Adipocyte (in vitro differentiated cells): ENCODE measurements around the gene ADORA1.

Source experiments
- DNase-seq: peaks from one replicate; pipeline ENCODE4 v3.0.0-alpha.2; 2015; ENCODE audit warnings: low read depth
- H3K27me3 ChIP-seq: replicated peaks from 2 replicates; pipeline ENCODE4 v1.7.0; 2013; ENCODE audit warnings: mild to moderate bottlenecking, low read length, moderate library complexity; ENCODE audit not compliant: control insufficient read depth, insufficient read depth
- H3K36me3 ChIP-seq: 2 replicates; pipeline ENCODE4 v1.7.0; 2013; ENCODE audit warnings: low read length, mild to moderate bottlenecking, moderate library complexity; ENCODE audit not compliant: control insufficient read depth, insufficient read depth, severe bottlenecking
- H3K4me1 ChIP-seq: 2 replicates; pipeline ENCODE4 v1.7.0; 2013; ENCODE audit warnings: mild to moderate bottlenecking, low read length, moderate library complexity; ENCODE audit not compliant: control insufficient read depth, insufficient read depth
- H3K4me3 ChIP-seq: 2 replicates; pipeline ENCODE4 v1.7.0; 2013; ENCODE audit warnings: mild to moderate bottlenecking, low read length, moderate library complexity
- H3K9ac ChIP-seq: 2 replicates; pipeline ENCODE4 v1.7.0; 2013; ENCODE audit warnings: mild to moderate bottlenecking, low read length, moderate library complexity
- H3K9me3 ChIP-seq: 2 replicates; pipeline ENCODE4 v1.7.0; 2013; ENCODE audit warnings: mild to moderate bottlenecking, low read length, moderate library complexity; ENCODE audit not compliant: control insufficient read depth

ADORA1 gene

GRCh38 chr1:203174324-203174985 lies 46.9 kb downstream of the ADORA1 start:
- Histone ChIP-seq H3K9ac (no peak overlapping the region), H3K9me3 (no peaks in the 10 kb centered on the region), H3K36me3 (no peaks in the 10 kb centered on the region), H3K4me1 (peaks cover 19% of the 10 kb centered on the region), H3K4me3 (no peak overlapping the region), H3K27me3 (no peaks in the 10 kb centered on the region)
- DNase-seq = no peak

GRCh38 chr1:203175237-203175826 lies 47.8 kb downstream of the ADORA1 start, which contains the start of gene MYBPH:
MYBPH (minus strand) TSS chr1:203175826; CDS start chr1:203175755, 71 bp downstream.
- H3K9ac ChIP-seq = no peak within 1 kb of the TSS
- no peaks in the 10 kb centered on the region for H3K27me3 ChIP-seq
- H3K4me1 ChIP-seq = peaks cover 19% of the 10 kb centered on the region
- no peaks in the 10 kb centered on the region for H3K36me3 ChIP-seq
- DNase-seq = no peak
- H3K4me3 ChIP-seq = no peak within 1 kb of the TSS
- H3K9me3 ChIP-seq = no peaks in the 10 kb centered on the region

- no peaks in the 10 kb centered on the region for H3K36me3 ChIP-seq
- H3K9me3 ChIP-seq = no peaks in the 10 kb centered on the region
- no peak overlapping the region for H3K4me3 ChIP-seq
- DNase-seq = no peak
- H3K27me3 ChIP-seq = no peaks in the 10 kb centered on the region
- H3K4me1 ChIP-seq = peaks cover 19% of the 10 kb centered on the region
- no peak overlapping the region for H3K9ac ChIP-seq
Observed at GRCh38 chr1:203175827-203176241, 48.3 kb downstream of the ADORA1 start.

GRCh38 chr1:203176273-203177035 lies 48.9 kb downstream of the ADORA1 start:
- Histone ChIP-seq H3K9me3 (no peaks in the 10 kb centered on the region), H3K4me3 (no peak overlapping the region), H3K9ac (no peak overlapping the region), H3K36me3 (no peaks in the 10 kb centered on the region), H3K27me3 (no peaks in the 10 kb centered on the region), H3K4me1 (peaks cover 19% of the 10 kb centered on the region)
- no peak for DNase-seq

- DNase-seq = no peak
- Histone ChIP-seq H3K4me3 (no peak overlapping the region), H3K9ac (no peak overlapping the region), H3K27me3 (no peaks in the 10 kb centered on the region), H3K9me3 (no peaks in the 10 kb centered on the region), H3K4me1 (peaks cover 19% of the 10 kb centered on the region), H3K36me3 (no peaks in the 10 kb centered on the region)
Observed at GRCh38 chr1:203177036-203177405, 49.5 kb downstream of the ADORA1 start.

GRCh38 chr1:203177470-203178039 lies 50.0 kb downstream of the ADORA1 start:
- H3K27me3 ChIP-seq = no peaks in the 10 kb centered on the region
- no peaks in the 10 kb centered on the region for H3K36me3 ChIP-seq
- no peak overlapping the region for H3K4me3 ChIP-seq
- peak; percentile 41 for DNase-seq
- H3K4me1 ChIP-seq = peaks cover 19% of the 10 kb centered on the region
- H3K9ac ChIP-seq = no peak overlapping the region
- no peaks in the 10 kb centered on the region for H3K9me3 ChIP-seq

GRCh38 chr1:203178083-203178482 lies 50.6 kb downstream of the ADORA1 start:
- no peaks in the 10 kb centered on the region for H3K36me3 ChIP-seq
- DNase-seq = no peak
- peaks cover 19% of the 10 kb centered on the region for H3K4me1 ChIP-seq
- H3K4me3 ChIP-seq = no peak overlapping the region
- H3K9me3 ChIP-seq = no peaks in the 10 kb centered on the region
- H3K9ac ChIP-seq = no peak overlapping the region
- H3K27me3 ChIP-seq = no peaks in the 10 kb centered on the region

- Histone ChIP-seq H3K9ac (no peak overlapping the region), H3K9me3 (no peaks in the 10 kb centered on the region), H3K4me1 (peaks cover 19% of the 10 kb centered on the region), H3K27me3 (no peaks in the 10 kb centered on the region), H3K36me3 (no peaks in the 10 kb centered on the region), H3K4me3 (no peak overlapping the region)
- no peak for DNase-seq
Observed at GRCh38 chr1:203178821-203179666, 51.5 kb downstream of the ADORA1 start.

- Histone ChIP-seq H3K36me3 (no peaks in the 10 kb centered on the region), H3K27me3 (no peaks in the 10 kb centered on the region), H3K4me3 (no peak overlapping the region), H3K9me3 (no peaks in the 10 kb centered on the region), H3K9ac (no peak overlapping the region), H3K4me1 (peaks cover 19% of the 10 kb centered on the region)
- no peak for DNase-seq
Observed at GRCh38 chr1:203179667-203180005, 52.1 kb downstream of the ADORA1 start.

- H3K27me3 ChIP-seq = no peaks in the 10 kb centered on the region
- H3K4me3 ChIP-seq = no peak overlapping the region
- no peaks in the 10 kb centered on the region for H3K9me3 ChIP-seq
- no peaks in the 10 kb centered on the region for H3K36me3 ChIP-seq
- no peak overlapping the region for H3K9ac ChIP-seq
- no peak for DNase-seq
- peaks cover 19% of the 10 kb centered on the region for H3K4me1 ChIP-seq
Observed at GRCh38 chr1:203180611-203181330, 53.2 kb downstream of the ADORA1 start.
